Liver (tissue), 9 donors: ENCODE data around the gene PSMC3. TPM values are rescaled to one million over a fixed set of nuclear protein-coding genes. Genes with fewer than 3 reads are reported as not detected.
"Not testable (repeated sequence)": the region's sequence is repeated elsewhere in the genome, so short reads cannot be mapped to it uniquely, and the experiment has no call there.

Experiments
- DNase-seq: peaks from one replicate; pipeline ENCODE4 v3.0.0-alpha.2; 2017; ENCODE audit warnings: low spot score
- H3K27ac ChIP-seq, 2 donors: one replicate each; pipeline ENCODE4 v1.7.0; 2013; ENCODE audit warnings: inconsistent platforms in 2 of 2, low read length in 2 of 2, control low read depth in 1 of 2, low read depth in 1 of 2, mild to moderate bottlenecking in 1 of 2
- H3K27me3 ChIP-seq, 4 donors: one replicate each; pipeline versions ENCODE4 v1.6.1 to v1.7.0; 2013; ENCODE audit warnings: low read length in 3 of 4, inconsistent platforms in 1 of 4, mild to moderate bottlenecking in 1 of 4, moderate library complexity in 1 of 4; ENCODE audit not compliant: control insufficient read depth in 4 of 4, insufficient read depth in 4 of 4
- H3K36me3 ChIP-seq, 4 donors: one replicate each; pipeline versions ENCODE4 v1.6.1 to v1.7.0; 2013; ENCODE audit warnings: low read length in 3 of 4, mild to moderate bottlenecking in 3 of 4, low read depth in 1 of 4, moderate library complexity in 1 of 4; ENCODE audit not compliant: control insufficient read depth in 4 of 4, insufficient read depth in 3 of 4
- H3K4me1 ChIP-seq, 4 donors: one replicate each; pipeline versions ENCODE4 v1.6.1 to v1.7.0; 2013; ENCODE audit warnings: low read length in 3 of 4, mild to moderate bottlenecking in 3 of 4, moderate library complexity in 1 of 4; ENCODE audit not compliant: control insufficient read depth in 4 of 4, insufficient read depth in 4 of 4
- H3K4me3 ChIP-seq, 3 donors: one replicate each; pipeline versions ENCODE4 v1.6.1 to v1.7.0; 2013; ENCODE audit warnings: low read length in 3 of 3, control low read depth in 1 of 3, low read depth in 1 of 3, mild to moderate bottlenecking in 1 of 3
- H3K9ac ChIP-seq, 2 donors: one replicate each; pipeline ENCODE4 v1.7.0; 2013; ENCODE audit warnings: low read length in 2 of 2, mild to moderate bottlenecking in 2 of 2, moderate library complexity in 2 of 2, control low read depth in 1 of 2, low read depth in 1 of 2
- H3K9me3 ChIP-seq, 4 donors: one replicate each; pipeline versions ENCODE4 v1.6.1 to v1.7.0; 2013; ENCODE audit warnings: low read length in 3 of 4; ENCODE audit not compliant: control insufficient read depth in 4 of 4
- ATF3 ChIP-seq: IDR thresholded peaks from 2 replicates; pipeline ENCODE4 v1.6.1; 2016; ENCODE audit warnings: antibody characterized with exemption
- EGR1 ChIP-seq, 2 donors: IDR thresholded peaks; 2 replicates each; pipeline ENCODE4 v1.6.1; 2016 to 2018; ENCODE audit warnings: antibody characterized with exemption in 2 of 2, low read depth in 2 of 2
- FOXA2 ChIP-seq: IDR thresholded peaks from 2 replicates; pipeline ENCODE4 v1.6.1; 2016; ENCODE audit warnings: antibody characterized with exemption
- GABPA ChIP-seq, 2 donors: IDR thresholded peaks in 1 of 2; conservative IDR thresholded peaks in 1 of 2; 2 replicates each; pipeline ENCODE4 v1.6.1; 2016; ENCODE audit warnings: antibody characterized with exemption in 2 of 2, mild to moderate bottlenecking in 1 of 2, moderate library complexity in 1 of 2
- HNF4A ChIP-seq, 2 donors: conservative IDR thresholded peaks; 2 replicates each; pipeline ENCODE4 v1.6.1; 2016; ENCODE audit warnings: antibody characterized with exemption in 2 of 2, mild to moderate bottlenecking in 2 of 2
- HNF4G ChIP-seq: IDR thresholded peaks from 2 replicates; pipeline ENCODE4 v1.6.1; 2016; ENCODE audit warnings: antibody characterized with exemption
- JUND ChIP-seq, 2 donors: IDR thresholded peaks; 2 replicates each; pipeline ENCODE4 v1.6.1; 2016; ENCODE audit warnings: antibody characterized with exemption in 2 of 2
- NR2F2 ChIP-seq: IDR thresholded peaks from 2 replicates; pipeline ENCODE4 v1.6.1; 2016; ENCODE audit warnings: antibody characterized with exemption
- RAD21 ChIP-seq, 2 donors: IDR thresholded peaks; 2 replicates each; pipeline ENCODE4 v1.6.1; 2016; ENCODE audit warnings: antibody characterized with exemption in 2 of 2, mild to moderate bottlenecking in 2 of 2
- RXRA ChIP-seq, 2 donors: IDR thresholded peaks; 2 replicates each; pipeline ENCODE4 v1.6.1; 2017 to 2018; ENCODE audit warnings: antibody characterized with exemption in 2 of 2, mild to moderate bottlenecking in 1 of 2
- SP1 ChIP-seq: IDR thresholded peaks from 2 replicates; pipeline ENCODE4 v1.6.1; 2018; ENCODE audit warnings: antibody characterized with exemption, mild to moderate bottlenecking
- TAF1 ChIP-seq: conservative IDR thresholded peaks from 2 replicates; pipeline ENCODE4 v1.6.1; 2016; ENCODE audit warnings: antibody characterized with exemption, mild to moderate bottlenecking
- YY1 ChIP-seq: IDR thresholded peaks from 2 replicates; pipeline ENCODE4 v1.6.1; 2016; ENCODE audit warnings: antibody characterized with exemption, mild to moderate bottlenecking
- ZBTB33 ChIP-seq: IDR thresholded peaks from 2 replicates; pipeline ENCODE4 v1.6.1; 2016; ENCODE audit warnings: antibody characterized with exemption
- WGBS: extraction: QIAGEN DNeasy Blood & Tissue Kit; methylation state at CpG from one replicate; pipeline ENCODE4 v1.1.7; 2013; 5-methylcytosine and 5-hydroxymethylcytosine counted together
- polyA plus RNA-seq, 2 donors: library from polyadenylated mRNA; stranded (reverse) in 1 of 2; unstranded in 1 of 2; fragments of 200-250 nt in 1 of 2; fragments of >200 nt in 1 of 2; fragmentation: Nextera tagmentation in 1 of 2; extraction: Ambion mirVana in 1 of 2; gene quantifications; one replicate each; pipeline versions ENCODE4 v1.2.1 to v1.2.3, GENCODE V29; 2013 to 2015
- total RNA-seq, 2 donors: library from RNA; depleted of rRNA; stranded (reverse); fragments of >200 nt; gene quantifications; one replicate each; pipeline ENCODE4 v1.2.3, GENCODE V29; 2014
- TF ChIP-seq, protein P1 (sequence below): fragments of 150-350 bp; IDR thresholded peaks from 2 replicates; pipeline ENCODE4 v1.5.1; 2017; ENCODE audit warnings: improper control_type of control experiment, low read depth, low read length; ENCODE audit not compliant: missing input control
- TF ChIP-seq, protein P2 (sequence below): IDR thresholded peaks from 2 replicates; pipeline ENCODE4 v1.6.1; 2016; ENCODE audit warnings: antibody characterized with exemption, mild to moderate bottlenecking
- donor health status: healthy.
- donor health status: healthy.
- donor health status: healthy.
- donor health status: healthy.
- donor health status: healthy.

Gene PSMC3
- total and polyA plus RNA-seq, 4 donors: 58.0 to 110 (median 103) TPM

DNA sequence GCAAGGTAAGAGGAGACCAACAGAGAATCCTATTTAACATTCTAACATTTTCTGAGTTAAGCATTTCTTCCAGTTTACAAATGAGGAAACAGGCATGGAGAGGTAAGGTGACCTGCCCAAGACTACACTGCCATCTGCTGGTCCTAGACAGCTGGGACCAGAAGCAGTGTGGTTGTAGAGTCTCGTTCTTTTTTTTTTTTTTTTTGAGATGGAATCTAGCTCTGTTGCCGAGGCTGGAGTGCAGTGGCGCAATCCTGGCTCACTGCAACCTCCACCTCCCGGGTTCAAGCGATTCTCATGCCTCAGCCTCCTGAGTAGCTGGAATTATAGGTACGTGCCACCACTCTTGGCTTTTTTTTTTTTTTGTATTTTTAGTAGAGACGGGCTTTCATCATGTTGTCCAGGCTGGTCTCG lies 28.0 kb upstream of the PSMC3 start:
- not testable (repeated sequence) for H3K27me3 ChIP-seq, H3K9ac ChIP-seq, H3K4me3 ChIP-seq, H3K9me3 ChIP-seq, H3K36me3 ChIP-seq, H3K27ac ChIP-seq
- peaks cover 0 to 14% (median 7%) of the 10 kb centered on the region in 4 donors for H3K4me1 ChIP-seq
- DNase-seq: peak; percentile 62
- WGBS: 20% methylated on average over 8 of the region's 8 CpGs
- peak in 1 of 2 donors; percentile 30 for TF ChIP-seq RXRA (IDR thresholded peaks at IDR 0.05)
- peak; percentile 15 to 23 for TF ChIP-seq HNF4A (conservative IDR thresholded peaks at IDR 0.05)
- TF ChIP-seq YY1: peak; percentile 42
- peak; percentile 40 for TF ChIP-seq SP1
- peak; percentile 45 for TF ChIP-seq ATF3
- TF ChIP-seq RAD21 (IDR thresholded peaks at IDR 0.05): peak; percentile 95 to 96
- TF ChIP-seq GABPA (IDR thresholded peaks at IDR 0.05 in 1 of 2, conservative IDR thresholded peaks at IDR 0.05 in 1 of 2): peak in 1 of 2 donors; percentile 29
- TF ChIP-seq, protein P1, sequence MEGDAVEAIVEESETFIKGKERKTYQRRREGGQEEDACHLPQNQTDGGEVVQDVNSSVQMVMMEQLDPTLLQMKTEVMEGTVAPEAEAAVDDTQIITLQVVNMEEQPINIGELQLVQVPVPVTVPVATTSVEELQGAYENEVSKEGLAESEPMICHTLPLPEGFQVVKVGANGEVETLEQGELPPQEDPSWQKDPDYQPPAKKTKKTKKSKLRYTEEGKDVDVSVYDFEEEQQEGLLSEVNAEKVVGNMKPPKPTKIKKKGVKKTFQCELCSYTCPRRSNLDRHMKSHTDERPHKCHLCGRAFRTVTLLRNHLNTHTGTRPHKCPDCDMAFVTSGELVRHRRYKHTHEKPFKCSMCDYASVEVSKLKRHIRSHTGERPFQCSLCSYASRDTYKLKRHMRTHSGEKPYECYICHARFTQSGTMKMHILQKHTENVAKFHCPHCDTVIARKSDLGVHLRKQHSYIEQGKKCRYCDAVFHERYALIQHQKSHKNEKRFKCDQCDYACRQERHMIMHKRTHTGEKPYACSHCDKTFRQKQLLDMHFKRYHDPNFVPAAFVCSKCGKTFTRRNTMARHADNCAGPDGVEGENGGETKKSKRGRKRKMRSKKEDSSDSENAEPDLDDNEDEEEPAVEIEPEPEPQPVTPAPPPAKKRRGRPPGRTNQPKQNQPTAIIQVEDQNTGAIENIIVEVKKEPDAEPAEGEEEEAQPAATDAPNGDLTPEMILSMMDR: peak; percentile 91

GRCh38 chr11:47453365-47453764 lies 27.1 kb upstream of the PSMC3 start:
- no peak overlapping the region for H3K4me3 ChIP-seq
- no peaks in the 10 kb centered on the region for H3K9me3 ChIP-seq
- TF ChIP-seq SP1 (no peak), HNF4G (no peak), HNF4A (conservative IDR thresholded peaks at IDR 0.05) (no peak), ATF3 (no peak), FOXA2 (no peak), RXRA (IDR thresholded peaks at IDR 0.05) (no peak), NR2F2 (no peak), EGR1 (IDR thresholded peaks at IDR 0.05; ENCODE audit: low read depth in 2 of 2) (no peak), YY1 (no peak), TAF1 (no peak), GABPA (IDR thresholded peaks at IDR 0.05 in 1 of 2, conservative IDR thresholded peaks at IDR 0.05 in 1 of 2) (no peak), ZBTB33 (no peak), JUND (IDR thresholded peaks at IDR 0.05) (no peak)
- TF ChIP-seq, protein P2, sequence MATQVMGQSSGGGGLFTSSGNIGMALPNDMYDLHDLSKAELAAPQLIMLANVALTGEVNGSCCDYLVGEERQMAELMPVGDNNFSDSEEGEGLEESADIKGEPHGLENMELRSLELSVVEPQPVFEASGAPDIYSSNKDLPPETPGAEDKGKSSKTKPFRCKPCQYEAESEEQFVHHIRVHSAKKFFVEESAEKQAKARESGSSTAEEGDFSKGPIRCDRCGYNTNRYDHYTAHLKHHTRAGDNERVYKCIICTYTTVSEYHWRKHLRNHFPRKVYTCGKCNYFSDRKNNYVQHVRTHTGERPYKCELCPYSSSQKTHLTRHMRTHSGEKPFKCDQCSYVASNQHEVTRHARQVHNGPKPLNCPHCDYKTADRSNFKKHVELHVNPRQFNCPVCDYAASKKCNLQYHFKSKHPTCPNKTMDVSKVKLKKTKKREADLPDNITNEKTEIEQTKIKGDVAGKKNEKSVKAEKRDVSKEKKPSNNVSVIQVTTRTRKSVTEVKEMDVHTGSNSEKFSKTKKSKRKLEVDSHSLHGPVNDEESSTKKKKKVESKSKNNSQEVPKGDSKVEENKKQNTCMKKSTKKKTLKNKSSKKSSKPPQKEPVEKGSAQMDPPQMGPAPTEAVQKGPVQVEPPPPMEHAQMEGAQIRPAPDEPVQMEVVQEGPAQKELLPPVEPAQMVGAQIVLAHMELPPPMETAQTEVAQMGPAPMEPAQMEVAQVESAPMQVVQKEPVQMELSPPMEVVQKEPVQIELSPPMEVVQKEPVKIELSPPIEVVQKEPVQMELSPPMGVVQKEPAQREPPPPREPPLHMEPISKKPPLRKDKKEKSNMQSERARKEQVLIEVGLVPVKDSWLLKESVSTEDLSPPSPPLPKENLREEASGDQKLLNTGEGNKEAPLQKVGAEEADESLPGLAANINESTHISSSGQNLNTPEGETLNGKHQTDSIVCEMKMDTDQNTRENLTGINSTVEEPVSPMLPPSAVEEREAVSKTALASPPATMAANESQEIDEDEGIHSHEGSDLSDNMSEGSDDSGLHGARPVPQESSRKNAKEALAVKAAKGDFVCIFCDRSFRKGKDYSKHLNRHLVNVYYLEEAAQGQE: no peak
- TF ChIP-seq, protein P1: no peak
- H3K27ac ChIP-seq: no peak overlapping the region
- H3K36me3 ChIP-seq: no peaks in the 10 kb centered on the region
- no peaks in the 10 kb centered on the region for H3K27me3 ChIP-seq
- 96% methylated on average over 8 of the region's 8 CpGs for WGBS
- no peak overlapping the region for H3K9ac ChIP-seq
- DNase-seq: no peak
- peaks cover 0 to 14% (median 7%) of the 10 kb centered on the region in 4 donors for H3K4me1 ChIP-seq
